NCI-H2107 treated with DMSO at 0.1 percent for 48 hours (cell line): ENCODE measurements around the gene WSB2.

ENCODE experiments used
- DNase-seq: peaks from one replicate; lab custom pipeline; 2025; ENCODE audit not compliant: unreplicated experiment; lab: John Stamatoyannopoulos, UW

The WSB2 gene

DNA sequence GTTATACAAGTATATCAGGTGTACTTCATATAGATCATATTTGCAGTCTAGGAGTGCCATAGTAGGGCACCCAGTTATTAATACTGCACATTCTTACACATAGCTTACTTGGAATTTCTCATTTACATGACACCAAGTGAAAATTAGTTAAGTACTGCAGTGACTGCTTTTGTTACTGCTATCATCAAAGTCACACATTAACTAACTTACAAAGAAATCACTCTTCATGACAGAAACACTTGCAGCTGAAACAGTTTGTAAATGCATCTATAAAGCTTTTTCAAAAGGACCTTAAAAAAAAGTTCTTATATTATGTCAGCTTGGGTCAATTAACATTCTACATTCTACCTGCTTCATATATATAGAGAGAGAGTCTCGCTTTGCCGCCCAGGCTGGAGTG lies 62.3 kb downstream of the WSB2 start:
- DNase-seq = no peak

- DNase-seq = no peak
Measured at GRCh38 chr12:117994551-117995438, 66.2 kb downstream of the WSB2 start.

- no peak for DNase-seq
Measured at GRCh38 chr12:117986705-117987469, 74.1 kb downstream of the WSB2 start.

DNA sequence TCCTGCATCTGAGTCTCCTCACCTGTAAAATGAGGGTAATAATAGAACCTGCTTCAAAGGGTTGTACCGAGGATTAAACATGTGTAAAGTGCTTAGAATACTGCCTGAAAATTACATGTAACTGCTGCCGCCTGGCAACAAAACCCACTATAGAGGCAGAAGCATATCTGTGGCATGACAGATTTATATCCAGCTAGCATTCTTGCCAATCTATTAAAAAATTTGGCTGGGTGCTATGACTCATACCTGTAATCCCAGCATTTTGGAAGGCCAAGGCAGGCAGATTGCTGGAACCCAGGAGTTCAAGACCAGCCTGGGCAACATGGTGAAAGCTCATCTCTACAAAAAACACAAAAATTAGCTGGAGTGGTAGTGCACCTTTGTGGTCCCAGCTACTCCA lies 75.8 kb downstream of the WSB2 start:
- DNase-seq = no peak
